ENCODE data around the gene BUD31.
"Not testable (repeated sequence)": the region's sequence is repeated elsewhere in the genome, so short reads cannot be mapped to it uniquely, and the experiment has no call there.

GRCh38 chr7:99379693-99380031 is 29.1 kb upstream of the BUD31 start:
- not testable (repeated sequence) for TF ChIP-seq CTCF, POLR2A (IDR thresholded peaks at IDR 0.05)
